Head of caudate nucleus (tissue), 42 donors: ENCODE data around the gene GPATCH4.
A peak's percentile ranks its signal among the peaks of the same experiment; 100 is the strongest.
"Not testable (repeated sequence)": the region's sequence is repeated elsewhere in the genome, so short reads cannot be mapped to it uniquely, and the experiment has no call there.

Source experiments
- DNase-seq, 42 donors: peaks; one replicate each; pipeline versions ENCODE4 v3.0.0 to v3.0.0-alpha.2; 2020 to 2021; ENCODE audit warnings: mixed read lengths in 7 of 42
- intact Hi-C: fragments of 100-400 bp; cut with DNase I; formaldehyde crosslinking; loops from one replicate; pipeline ENCODE4 v1.15.0; 2022

The GPATCH4 gene

GRCh38 chr1:156602557-156602993 is 1.3 kb upstream of the GPATCH4 start:
- intact Hi-C loops = loop anchor here (5.0 to 10.0 kb wide), 2 partner anchors 95 to 218 kb away; no protein-coding TSS in a partner anchor
- peak in 4 of 42 donors; percentile 28 to 61 (median 50) for DNase-seq

GRCh38 chr1:156601892-156602291 is 613 bp upstream of the GPATCH4 start:
- intact Hi-C loops = loop anchor here (5.0 to 10.0 kb wide), 2 partner anchors 95 to 217 kb away; no protein-coding TSS in a partner anchor
- DNase-seq = no peak

DNA sequence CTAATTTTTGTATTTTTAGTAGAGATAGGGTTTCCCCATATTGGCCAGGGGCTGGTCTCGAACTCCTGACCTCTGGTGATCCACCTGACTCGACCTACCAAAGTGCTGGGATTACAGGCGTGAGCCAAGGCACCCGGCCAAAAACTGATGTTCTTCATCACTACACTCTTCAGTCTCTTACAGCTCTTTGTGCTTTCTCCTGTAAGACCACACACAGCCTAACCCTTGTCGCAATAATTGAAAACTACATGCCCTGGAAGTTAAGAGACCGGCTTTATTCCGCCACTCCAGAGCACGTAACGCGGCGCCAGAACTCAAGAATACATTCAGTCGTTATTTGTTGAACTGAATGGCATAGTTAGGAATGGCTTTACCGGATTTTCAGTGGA is 552 bp downstream of the GPATCH4 start:
- intact Hi-C loops = loop anchor here (5.0 to 10.0 kb wide), 2 partner anchors 93 to 216 kb away; no protein-coding TSS in a partner anchor

DNA sequence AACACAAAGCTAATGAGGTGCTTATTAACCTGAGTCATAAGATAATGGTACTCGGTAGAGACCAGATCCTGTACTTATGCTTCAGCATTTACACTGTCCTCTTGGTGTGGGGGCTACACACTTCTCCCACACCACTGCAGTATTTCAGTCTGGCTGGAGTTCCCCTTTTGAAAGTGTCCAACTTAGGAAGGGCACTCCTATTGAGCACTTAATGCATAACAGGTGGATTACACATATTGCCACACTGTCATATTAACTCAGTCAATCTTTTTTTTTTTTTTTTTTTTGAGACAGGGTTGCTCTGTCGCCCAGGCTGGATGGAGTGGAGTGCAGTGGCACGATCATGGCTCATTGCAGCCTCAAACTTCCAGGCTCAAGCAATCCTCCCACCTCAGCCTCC is 1.5 kb downstream of the GPATCH4 start:
- DNase-seq = no peak
- intact Hi-C loops = loop anchor here (5.0 to 10.0 kb wide), 3 partner anchors 93 to 215 kb away; no protein-coding TSS in a partner anchor

More for the DNA sequence above, 552 bp downstream of the GPATCH4 start:
- DNase-seq = no peak

DNA sequence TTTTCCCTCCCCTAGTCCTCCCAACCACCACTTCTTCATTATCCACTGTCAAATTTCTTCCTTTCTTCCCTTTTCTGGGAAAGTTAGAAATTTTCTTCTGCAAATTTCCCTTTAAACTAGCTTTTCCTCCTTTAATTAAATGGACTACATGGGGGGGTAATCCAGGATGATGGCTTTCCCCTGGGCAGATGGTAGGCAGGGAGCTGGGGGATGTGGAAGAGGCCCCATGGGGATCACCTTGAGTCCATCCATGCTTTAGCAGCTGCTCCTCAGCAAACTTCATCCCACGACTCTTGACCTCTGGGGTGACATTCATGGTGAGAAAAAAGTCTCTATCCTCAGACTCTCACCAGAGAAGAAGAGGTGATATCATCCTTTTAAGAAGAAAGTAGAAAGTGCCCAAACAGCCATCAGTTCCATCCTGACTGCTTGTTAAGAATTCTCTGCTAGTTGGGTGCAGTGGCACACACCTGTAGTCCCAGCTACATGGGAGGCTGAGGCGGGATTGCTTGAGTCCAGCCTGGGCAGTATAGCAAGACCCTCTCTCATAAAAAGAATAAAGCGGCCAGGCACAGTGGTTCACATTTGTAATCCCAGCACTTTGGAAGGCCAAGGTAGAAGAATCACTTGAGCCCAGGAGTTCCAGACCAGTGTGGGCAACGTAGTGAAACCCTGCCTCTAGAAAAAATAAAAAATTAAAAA is 2.4 kb downstream of the GPATCH4 start:
- intact Hi-C loops = loop anchor here (10.0 kb wide), 1 partner anchor 144 kb away; no protein-coding TSS in a partner anchor
- DNase-seq = no peak

DNA sequence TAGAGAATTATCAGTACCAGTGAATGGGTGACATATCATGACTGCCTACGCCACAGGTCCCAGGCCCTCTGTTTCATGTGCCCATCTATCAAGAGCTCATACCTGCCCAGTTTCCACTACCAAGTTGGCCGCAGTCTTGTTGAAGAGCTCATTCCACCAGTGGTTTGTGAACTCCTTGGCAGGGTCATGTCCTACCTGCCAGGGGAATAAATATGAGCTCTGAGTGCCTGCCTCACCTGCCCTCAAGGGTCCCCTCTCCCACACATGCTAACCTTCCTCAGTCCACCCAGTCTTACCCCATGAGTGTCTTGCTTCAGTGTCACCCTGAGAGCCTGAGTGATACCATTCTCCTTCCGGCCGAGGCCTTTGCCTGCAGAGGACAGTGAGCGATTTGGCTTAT is 3.2 kb downstream of the GPATCH4 start:
- no peak for DNase-seq
- intact Hi-C loops = loop anchor here (10.0 kb wide), 1 partner anchor 143 kb away; no protein-coding TSS in a partner anchor

DNA sequence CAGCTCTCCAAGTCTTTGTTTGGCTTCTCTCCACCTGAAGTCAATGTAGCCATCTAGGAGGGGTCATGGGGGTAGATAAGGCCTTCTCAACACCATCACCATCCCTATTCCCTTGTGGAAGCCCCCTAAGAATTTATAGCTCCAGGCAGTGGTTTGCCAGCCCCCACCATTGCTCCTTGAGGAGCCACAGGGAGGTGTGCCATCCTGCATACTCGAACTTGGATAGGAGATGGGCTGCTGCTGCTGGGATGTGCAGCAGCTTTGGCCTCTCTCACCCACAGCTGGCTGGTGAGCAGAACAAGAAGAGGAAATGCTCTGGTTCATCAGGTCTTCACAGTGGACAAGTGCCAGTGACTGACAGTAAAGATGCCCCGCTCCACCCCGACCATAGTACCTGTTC is 4.9 kb downstream of the GPATCH4 start:
- DNase-seq = no peak
- intact Hi-C loops = loop anchor here (10.0 kb wide), 1 partner anchor 142 kb away; no protein-coding TSS in a partner anchor

DNA sequence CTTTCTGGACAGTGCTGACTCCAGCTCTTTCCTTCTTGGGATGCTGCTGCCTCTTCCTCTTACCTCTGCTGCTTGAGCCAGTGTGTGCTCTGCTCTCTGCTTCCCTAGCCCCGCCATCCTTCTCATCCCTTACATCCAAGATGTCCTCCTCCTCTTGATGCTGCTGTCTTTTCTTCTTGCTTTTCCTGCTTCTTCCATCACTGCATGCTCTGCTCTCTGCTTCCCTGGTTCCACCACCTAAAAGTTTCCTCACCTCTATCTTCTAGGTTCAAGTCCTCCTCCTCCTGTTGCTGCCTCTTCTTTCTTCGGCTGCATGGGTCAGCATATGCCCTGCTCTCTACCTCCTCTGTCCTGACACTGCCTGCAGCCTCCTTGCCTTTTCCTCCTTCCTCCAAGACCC is 6.3 kb downstream of the GPATCH4 start:
- intact Hi-C loops = loop anchor here (10.0 kb wide), 1 partner anchor 140 kb away; no protein-coding TSS in a partner anchor
- no peak for DNase-seq

- intact Hi-C loops = loop anchor here (10.0 kb wide), 1 partner anchor 139 kb away; no protein-coding TSS in a partner anchor
- no peak for DNase-seq
Observed at GRCh38 chr1:156594190-156594589, 7.1 kb downstream of the GPATCH4 start.

DNA sequence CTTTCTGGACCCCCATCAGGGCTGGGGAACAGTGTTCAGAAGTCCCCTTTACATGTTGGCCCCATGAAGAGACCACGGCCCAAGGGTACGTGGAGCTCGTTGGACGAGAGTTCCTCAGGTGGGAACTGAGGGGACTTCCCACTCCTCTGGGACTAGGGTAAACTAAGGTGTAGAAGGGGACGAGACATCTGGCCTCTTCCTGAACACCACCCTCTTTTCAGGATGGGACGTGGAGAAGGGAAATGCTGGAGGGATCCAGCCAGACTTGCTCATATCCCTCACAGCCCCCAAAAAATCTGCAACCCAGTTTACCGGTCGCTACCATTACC is 7.7 kb downstream of the GPATCH4 start:
- no peak for DNase-seq
- intact Hi-C loops = loop anchor here (10.0 kb wide), 1 partner anchor 139 kb away; no protein-coding TSS in a partner anchor

GRCh38 chr1:156592910-156593660 is 8.2 kb downstream of the GPATCH4 start:
- intact Hi-C loops = loop anchor here (10.0 kb wide), 1 partner anchor 138 kb away; no protein-coding TSS in a partner anchor

GRCh38 chr1:156592158-156592909 is 8.9 kb downstream of the GPATCH4 start:
- no peak for DNase-seq
- intact Hi-C loops = loop anchor here (10.0 kb wide), 1 partner anchor 138 kb away; no protein-coding TSS in a partner anchor

More at GRCh38 chr1:156592910-156593660, 8.2 kb downstream of the GPATCH4 start:
- no peak for DNase-seq

GRCh38 chr1:156591432-156592157 is 9.7 kb downstream of the GPATCH4 start, which contains the start of gene NAXE:
Gene NAXE (plus strand): TSS chr1:156591776. CDS start chr1:156591805, 29 bp downstream.
- intact Hi-C loops = loop anchor here (10.0 kb wide), 1 partner anchor 137 kb away; no protein-coding TSS in a partner anchor

DNA sequence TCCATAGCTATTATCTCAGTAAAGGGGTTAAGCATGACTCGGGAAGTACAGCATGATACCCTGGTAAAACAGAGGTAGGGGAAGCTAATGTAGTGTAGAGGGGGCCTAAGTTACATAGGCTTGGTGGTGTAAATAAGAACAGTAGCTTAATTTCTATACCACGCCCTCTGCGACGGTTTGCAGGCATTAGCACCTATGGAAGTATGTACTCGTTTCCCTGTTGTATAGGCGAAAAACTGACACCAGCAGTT is 10.2 kb downstream of the GPATCH4 start:
- no peak for DNase-seq
- intact Hi-C loops = loop anchor here (10.0 kb wide), 1 partner anchor 136 kb away; no protein-coding TSS in a partner anchor

More at GRCh38 chr1:156591432-156592157, 9.7 kb downstream of the GPATCH4 start, which contains the start of gene NAXE:
- DNase-seq = peak in 41 of 42 donors; percentile 49 to 90 (median 82)

GRCh38 chr1:156590326-156591180 is 10.7 kb downstream of the GPATCH4 start:
- intact Hi-C loops = loop anchor here (10.0 kb wide), 1 partner anchor 136 kb away; no protein-coding TSS in a partner anchor

DNA sequence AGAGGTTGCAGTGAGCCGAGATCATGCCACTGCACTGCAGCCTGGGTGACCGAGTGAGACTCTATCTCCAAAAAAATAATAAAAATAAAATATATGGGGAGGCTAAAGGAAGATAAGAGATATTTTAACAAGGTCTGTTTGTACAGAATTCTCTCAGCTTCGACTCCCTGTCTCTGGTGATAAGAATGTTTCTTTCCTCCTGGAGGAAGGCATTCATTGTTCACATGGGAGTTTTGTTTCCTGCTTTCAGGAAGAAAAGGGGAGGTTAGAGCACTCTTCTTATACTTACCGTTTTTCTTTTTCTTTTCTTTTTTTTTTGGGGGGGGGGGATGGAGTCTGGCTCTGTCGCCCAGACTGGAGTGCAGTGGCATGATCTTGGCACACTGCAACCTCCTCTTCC is 11.7 kb downstream of the GPATCH4 start:
- DNase-seq = no peak
- intact Hi-C loops = no loop called here

More at GRCh38 chr1:156590326-156591180, 10.7 kb downstream of the GPATCH4 start:
- DNase-seq = no peak

GRCh38 chr1:156587927-156588326 is 13.4 kb downstream of the GPATCH4 start:
- intact Hi-C loops, DNase-seq: not testable (repeated sequence)
